A549 (cell line): ENCODE data around the gene SMIM11. TPM values are rescaled to one million over a fixed set of nuclear protein-coding genes. Genes with fewer than 3 reads are reported as not detected.
A peak's percentile ranks its signal among the peaks of the same experiment; 100 is the strongest.

ENCODE experiments used
- ATAC-seq, 2 experiments: fragments of 200-7000 bp in 1 of 2; fragments of >200 bp in 1 of 2; cut with Nextera tagmentation in 1 of 2; cut with Tn5 transposase in 1 of 2; 3 replicates each; pipeline versions ENCODE4 v1.8.0 to v1.9.1; 2018 to 2020; ENCODE audit warnings: mild to moderate bottlenecking in 1 of 2, moderate library complexity in 1 of 2
- CTCF ChIA-PET: fragments of 300-600 bp; sonication (Branson Sonifier 250); formaldehyde crosslinking; extraction: SDS; loops from one replicate; lab custom pipeline; 2021; ENCODE audit warnings: antibody characterized with exemption, inconsistent platforms; lab: Yijun Ruan, JAX
- POLR2A ChIA-PET: fragments of 350-600 bp; formaldehyde crosslinking; extraction: SDS; loops from one replicate; lab custom pipeline; 2021; ENCODE audit warnings: antibody characterized with exemption, inconsistent platforms; lab: Yijun Ruan, JAX
- DNase-seq, 2 experiments: peaks; one replicate each; pipeline versions ENCODE4 v3.0.0 to v3.0.0-alpha.2; 2011 to 2016; ENCODE audit warnings: low read depth in 1 of 2, low spot score in 1 of 2
- FAIRE-seq: peaks from 2 replicates; lab custom pipeline; 2011; peaks lifted over from hg19 to GRCh38; lab: Jason Lieb, UNC
- H3K27ac ChIP-seq, 2 experiments: fragments of >200 bp; sonication (Bioruptor Twin); formaldehyde crosslinking; 3 replicates each; pipeline ENCODE4 v1.5.1; 2016 to 2017
- H3K4me1 ChIP-seq: fragments of >200 bp; sonication (Bioruptor Twin); formaldehyde crosslinking; 3 replicates; pipeline ENCODE4 v1.6.1; 2016
- H3K4me2 ChIP-seq: fragments of >200 bp; sonication (Bioruptor Twin); formaldehyde crosslinking; 3 replicates; pipeline ENCODE4 v1.6.1; 2016
- H3K4me3 ChIP-seq: fragments of >200 bp; sonication (Bioruptor Twin); formaldehyde crosslinking; 3 replicates; pipeline ENCODE4 v1.5.1; 2016
- H3K9me3 ChIP-seq: fragments of >200 bp; sonication (Bioruptor Twin); formaldehyde crosslinking; 3 replicates; pipeline ENCODE4 v1.6.1; 2016
- CBX2 ChIP-seq: fragments of 200-600 bp; sonication (generic); IDR thresholded peaks from 2 replicates; pipeline ENCODE4 v1.6.1; 2016; ENCODE audit warnings: low read depth, mild to moderate bottlenecking, borderline replicate concordance
- CBX8 ChIP-seq: fragments of 200-600 bp; sonication (generic); IDR thresholded peaks from 2 replicates; pipeline ENCODE4 v1.6.1; 2016
- CHD2 ChIP-seq: fragments of 150-350 bp; IDR thresholded peaks from 2 replicates; pipeline ENCODE4 v1.6.1; 2014; ENCODE audit warnings: low read length; ENCODE audit not compliant: partially characterized antibody
- CHD4 ChIP-seq: fragments of 200-600 bp; sonication (generic); IDR thresholded peaks from 2 replicates; pipeline ENCODE4 v1.6.1; 2016; ENCODE audit warnings: antibody characterized with exemption, mild to moderate bottlenecking, borderline replicate concordance
- EHF ChIP-seq: fragments of 250-450 bp; sonication (Bioruptor Pico); IDR thresholded peaks from 2 replicates; pipeline ENCODE4 v1.5.0; 2020; ENCODE audit warnings: mild to moderate bottlenecking
- HDAC2 ChIP-seq: fragments of 200-600 bp; sonication (generic); IDR thresholded peaks from 2 replicates; pipeline ENCODE4 v1.6.1; 2016
- HES2 ChIP-seq: fragments of >200 bp; sonication (Bioruptor Twin); formaldehyde crosslinking; IDR thresholded peaks from 2 replicates; pipeline ENCODE4 v1.6.1; 2016
- JUN ChIP-seq, 2 experiments: fragments of >200 bp; sonication (Bioruptor Twin); formaldehyde crosslinking; IDR thresholded peaks; 2 replicates in 1 of 2; 3 replicates in 1 of 2; pipeline ENCODE4 v1.6.1; 2016 to 2017
- KDM1A ChIP-seq: fragments of 200-600 bp; sonication (generic); IDR thresholded peaks from 2 replicates; pipeline ENCODE4 v1.6.1; 2016; ENCODE audit warnings: low read depth, mild to moderate bottlenecking
- KDM5A ChIP-seq: fragments of 200-600 bp; sonication (generic); IDR thresholded peaks from 2 replicates; pipeline ENCODE4 v1.6.1; 2016; ENCODE audit warnings: antibody characterized with exemption, mild to moderate bottlenecking
- MAZ ChIP-seq: fragments of 150-350 bp; IDR thresholded peaks from 2 replicates; pipeline ENCODE4 v1.6.1; 2014; ENCODE audit warnings: antibody characterized with exemption, low read depth, low read length, borderline replicate concordance
- MYC ChIP-seq: IDR thresholded peaks from 2 replicates; pipeline ENCODE4 v1.6.1; 2012; ENCODE audit warnings: mild to moderate bottlenecking, inconsistent platforms, low read length, improper control_type of control experiment, borderline replicate concordance
- NFE2L2 ChIP-seq: fragments of 150-350 bp; conservative IDR thresholded peaks from 2 replicates; pipeline ENCODE4 v1.6.1; 2014; ENCODE audit warnings: low read length
- NPAS2 ChIP-seq: fragments of 250-450 bp; sonication (Bioruptor Pico); IDR thresholded peaks from 2 replicates; pipeline ENCODE4 v1.8.0; 2022; ENCODE audit warnings: mild to moderate bottlenecking, moderate library complexity, borderline replicate concordance
- POLR2A ChIP-seq: IDR thresholded peaks from 2 replicates; pipeline ENCODE4 v1.6.1; 2012; ENCODE audit warnings: mild to moderate bottlenecking, low read length
- POLR2AphosphoS2 ChIP-seq: conservative IDR thresholded peaks from 2 replicates; pipeline ENCODE4 v1.6.1; 2012; ENCODE audit warnings: low read length, improper control_type of control experiment, inconsistent platforms
- RAD21 ChIP-seq, 2 experiments: fragments of >200 bp in 1 of 2; sonication (Bioruptor Twin) in 1 of 2; formaldehyde crosslinking in 1 of 2; IDR thresholded peaks in 1 of 2; conservative IDR thresholded peaks in 1 of 2; 2 replicates in 1 of 2; 3 replicates in 1 of 2; pipeline ENCODE4 v1.6.1; 2012 to 2018; ENCODE audit warnings: inconsistent platforms in 1 of 2
- SMC3 ChIP-seq: fragments of >200 bp; sonication (Bioruptor Twin); formaldehyde crosslinking; IDR thresholded peaks from 3 replicates; pipeline ENCODE4 v1.6.1; 2018; ENCODE audit warnings: inconsistent platforms
- SREBF2 ChIP-seq: fragments of 450-650 bp; IDR thresholded peaks from 2 replicates; pipeline ENCODE4 v1.6.1; 2014; ENCODE audit warnings: mild to moderate bottlenecking, moderate library complexity
- TP53 ChIP-seq: fragments of 250-450 bp; sonication (Bioruptor Pico); IDR thresholded peaks from 2 replicates; pipeline ENCODE4 v1.5.0; 2021; ENCODE audit warnings: mild to moderate bottlenecking, moderate library complexity
- ZNF302 ChIP-seq: fragments of 250-450 bp; sonication (Bioruptor Pico); IDR thresholded peaks from 2 replicates; pipeline ENCODE4 v1.9.0; 2021; ENCODE audit warnings: inconsistent platforms, mild to moderate bottlenecking, moderate library complexity
- WGBS: methylation state at CpG from one replicate; pipeline ENCODE4 v1.1.6; 2017; ENCODE audit errors: missing lambda C conversion rate; 5-methylcytosine and 5-hydroxymethylcytosine counted together
- polyA plus RNA-seq, 4 experiments: library from polyadenylated mRNA; depleted of rRNA in 3 of 4; stranded (reverse); fragments of >200 nt; fragmentation: RNase III in 1 of 4; extraction: RNeasy Plus Mini Kit Qiagen cat#74134 plus additional on column Dnase treatment in 1 of 4; gene quantifications; 2 replicates in 3 of 4; 3 replicates in 1 of 4; pipeline ENCODE4 v1.2.3, GENCODE V29; 2011 to 2017
- TF ChIP-seq, protein P1 (sequence below): IDR thresholded peaks from 2 replicates; pipeline ENCODE4 v1.6.1; 2012
- TF ChIP-seq, protein P2 (sequence below): IDR thresholded peaks from 2 replicates; pipeline ENCODE4 v1.6.1; 2012; ENCODE audit warnings: low read depth, borderline replicate concordance
- TF ChIP-seq, protein P3 (sequence below): IDR thresholded peaks from 2 replicates; pipeline ENCODE4 v1.6.1; 2012
- TF ChIP-seq, protein P4 (sequence below): fragments of >200 bp; sonication (Bioruptor Twin); formaldehyde crosslinking; IDR thresholded peaks from 3 replicates; pipeline ENCODE4 v1.5.1; 2016

SMIM11 gene
- polyA plus RNA-seq, 2 of the 4 experiments (the other 2 are of a cell fraction): 16.9 to 22.8 TPM

DNA sequence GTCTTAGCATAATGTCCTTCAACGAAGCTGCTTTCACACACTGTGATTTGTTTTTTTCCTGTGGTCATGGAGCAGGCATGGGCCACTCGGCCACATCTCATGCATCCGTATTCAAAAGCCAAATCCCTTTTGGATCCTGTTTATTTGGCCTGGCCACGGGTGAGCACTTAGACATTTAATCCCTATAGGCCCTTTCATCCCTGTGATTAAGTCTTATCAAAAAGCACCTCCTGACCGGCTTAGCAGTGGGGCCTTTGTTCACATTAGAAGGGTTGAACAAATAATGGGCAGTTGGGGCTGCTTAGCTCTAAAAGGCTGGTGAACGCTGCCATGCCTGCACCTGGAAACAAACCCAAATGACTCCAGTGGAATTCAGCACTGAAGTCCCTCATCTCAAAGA, 9.5 kb upstream of the SMIM11 start:
- no peak overlapping the region for H3K4me2 ChIP-seq
- ChIA-PET POLR2A (no interaction called here), CTCF (interaction anchor here (0.9 to 1.7 kb wide), 5 partner anchors 12 to 265 kb away, joined by 3 to 5 read pairs (median 3); no protein-coding TSS in a partner anchor)
- no peak overlapping the region for H3K4me3 ChIP-seq
- no peak for ATAC-seq
- TF ChIP-seq RAD21 (conservative IDR thresholded peaks at IDR 0.05 in 1 of 2, IDR thresholded peaks at IDR 0.05 in 1 of 2): no peak
- TF ChIP-seq HES2: no peak
- TF ChIP-seq CHD2: no peak
- TF ChIP-seq, protein P1, sequence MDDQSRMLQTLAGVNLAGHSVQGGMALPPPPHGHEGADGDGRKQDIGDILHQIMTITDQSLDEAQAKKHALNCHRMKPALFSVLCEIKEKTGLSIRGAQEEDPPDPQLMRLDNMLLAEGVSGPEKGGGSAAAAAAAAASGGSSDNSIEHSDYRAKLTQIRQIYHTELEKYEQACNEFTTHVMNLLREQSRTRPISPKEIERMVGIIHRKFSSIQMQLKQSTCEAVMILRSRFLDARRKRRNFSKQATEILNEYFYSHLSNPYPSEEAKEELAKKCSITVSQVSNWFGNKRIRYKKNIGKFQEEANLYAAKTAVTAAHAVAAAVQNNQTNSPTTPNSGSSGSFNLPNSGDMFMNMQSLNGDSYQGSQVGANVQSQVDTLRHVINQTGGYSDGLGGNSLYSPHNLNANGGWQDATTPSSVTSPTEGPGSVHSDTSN: no peak
- no peak for TF ChIP-seq EHF (CRISPR knock-in tag)
- TF ChIP-seq NFE2L2: no peak
- TF ChIP-seq KDM5A: no peak
- no peak for TF ChIP-seq NPAS2 (CRISPR knock-in tag)
- TF ChIP-seq POLR2AphosphoS2: no peak
- no peak for TF ChIP-seq HDAC2
- no peak for TF ChIP-seq SREBF2
- no peak for TF ChIP-seq CHD4
- TF ChIP-seq MAZ: no peak
- TF ChIP-seq, protein P2, sequence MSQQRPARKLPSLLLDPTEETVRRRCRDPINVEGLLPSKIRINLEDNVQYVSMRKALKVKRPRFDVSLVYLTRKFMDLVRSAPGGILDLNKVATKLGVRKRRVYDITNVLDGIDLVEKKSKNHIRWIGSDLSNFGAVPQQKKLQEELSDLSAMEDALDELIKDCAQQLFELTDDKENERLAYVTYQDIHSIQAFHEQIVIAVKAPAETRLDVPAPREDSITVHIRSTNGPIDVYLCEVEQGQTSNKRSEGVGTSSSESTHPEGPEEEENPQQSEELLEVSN: no peak
- TF ChIP-seq CBX8: no peak
- no peak for TF ChIP-seq KDM1A
- no peak for TF ChIP-seq JUN (IDR thresholded peaks at IDR 0.05)
- TF ChIP-seq POLR2A: no peak
- TF ChIP-seq, protein P3, sequence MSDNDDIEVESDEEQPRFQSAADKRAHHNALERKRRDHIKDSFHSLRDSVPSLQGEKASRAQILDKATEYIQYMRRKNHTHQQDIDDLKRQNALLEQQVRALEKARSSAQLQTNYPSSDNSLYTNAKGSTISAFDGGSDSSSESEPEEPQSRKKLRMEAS: no peak
- TF ChIP-seq MYC: no peak
- H3K9me3 ChIP-seq: no peaks in the 10 kb centered on the region
- 0 out of 3 replicates have a peak, but pooled peaks cover 4% of the 10 kb centered on the region for H3K4me1 ChIP-seq
- 75% methylated on average over 6 of the region's 6 CpGs for WGBS
- no peak for DNase-seq
- no peak overlapping the region for H3K27ac ChIP-seq
- no peak for FAIRE-seq

- DNase-seq (peak; percentile 26 to 74), FAIRE-seq (no peak), ATAC-seq (peak; percentile 81 to 91; a peak in 5 of 6 replicates)
- H3K4me2 ChIP-seq: peak overlapping the region; percentile 35
- TF ChIP-seq TP53 (CRISPR knock-in tag) (no peak), ZNF302 (CRISPR knock-in tag) (no peak), CBX8 (no peak), RAD21 (conservative IDR thresholded peaks at IDR 0.05 in 1 of 2, IDR thresholded peaks at IDR 0.05 in 1 of 2) (peak; percentile 48 to 52; a peak in 4 of 5 replicates), SMC3 (peak; percentile 36; the same call in 2 of the 3 replicates), SREBF2 (no peak), CBX2 (no peak)
- TF ChIP-seq, protein P4, sequence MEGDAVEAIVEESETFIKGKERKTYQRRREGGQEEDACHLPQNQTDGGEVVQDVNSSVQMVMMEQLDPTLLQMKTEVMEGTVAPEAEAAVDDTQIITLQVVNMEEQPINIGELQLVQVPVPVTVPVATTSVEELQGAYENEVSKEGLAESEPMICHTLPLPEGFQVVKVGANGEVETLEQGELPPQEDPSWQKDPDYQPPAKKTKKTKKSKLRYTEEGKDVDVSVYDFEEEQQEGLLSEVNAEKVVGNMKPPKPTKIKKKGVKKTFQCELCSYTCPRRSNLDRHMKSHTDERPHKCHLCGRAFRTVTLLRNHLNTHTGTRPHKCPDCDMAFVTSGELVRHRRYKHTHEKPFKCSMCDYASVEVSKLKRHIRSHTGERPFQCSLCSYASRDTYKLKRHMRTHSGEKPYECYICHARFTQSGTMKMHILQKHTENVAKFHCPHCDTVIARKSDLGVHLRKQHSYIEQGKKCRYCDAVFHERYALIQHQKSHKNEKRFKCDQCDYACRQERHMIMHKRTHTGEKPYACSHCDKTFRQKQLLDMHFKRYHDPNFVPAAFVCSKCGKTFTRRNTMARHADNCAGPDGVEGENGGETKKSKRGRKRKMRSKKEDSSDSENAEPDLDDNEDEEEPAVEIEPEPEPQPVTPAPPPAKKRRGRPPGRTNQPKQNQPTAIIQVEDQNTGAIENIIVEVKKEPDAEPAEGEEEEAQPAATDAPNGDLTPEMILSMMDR: peak; percentile 56
- 0 out of 3 replicates have a peak, but pooled peaks cover 4% of the 10 kb centered on the region for H3K4me1 ChIP-seq
- WGBS: 34% methylated on average over 3 of the region's 3 CpGs
- POLR2A ChIA-PET: no interaction called here
- H3K9me3 ChIP-seq: no peaks in the 10 kb centered on the region
- no peak overlapping the region for H3K4me3 ChIP-seq
- no peak overlapping the region for H3K27ac ChIP-seq
- CTCF ChIA-PET: interaction anchor here (0.5 to 2.2 kb wide), 20 partner anchors 8 to 1473 kb away, joined by 3 to 16 read pairs (median 3); no protein-coding TSS in a partner anchor
These were observed 7.9 kb upstream of the SMIM11 start for GRCh38 chr21:34367320-34367935.
